Retinal pigment epithelial cell (primary cell): ENCODE results near the gene CPNE6.

Experiments
- DNase-seq: peaks from one replicate; pipeline ENCODE4 v3.0.0-alpha.2; 2010; ENCODE audit warnings: low read depth
- H3K4me3 ChIP-seq: 2 replicates; pipeline ENCODE4 v1.5.1; 2011; ENCODE audit warnings: mild to moderate bottlenecking, low read length, control low read depth, moderate library complexity
- CTCF ChIP-seq: conservative IDR thresholded peaks from 2 replicates; pipeline ENCODE4 v1.5.1; 2011; ENCODE audit warnings: low read depth, low read length, control low read depth, inconsistent platforms

Gene CPNE6

GRCh38 chr14:24060984-24061913, 10.1 kb upstream of the CPNE6 start:
- DNase-seq, result no peak
- no peak overlapping the region for H3K4me3 ChIP-seq
- TF ChIP-seq CTCF, result no peak

- TF ChIP-seq CTCF, result no peak
- no peak overlapping the region for H3K4me3 ChIP-seq
- no peak for DNase-seq
Observed at GRCh38 chr14:24062216-24062980, 9.0 kb upstream of the CPNE6 start.

GRCh38 chr14:24063263-24063836, 8.0 kb upstream of the CPNE6 start:
- TF ChIP-seq CTCF, result no peak
- H3K4me3 ChIP-seq, result no peak overlapping the region
- no peak for DNase-seq

- no peak for TF ChIP-seq CTCF
- DNase-seq, result no peak
- no peak overlapping the region for H3K4me3 ChIP-seq
Observed at GRCh38 chr14:24064091-24064795, 7.1 kb upstream of the CPNE6 start.

GRCh38 chr14:24064856-24065255, 6.5 kb upstream of the CPNE6 start:
- no peak for DNase-seq
- no peak for TF ChIP-seq CTCF

GRCh38 chr14:24065408-24065807, 6.0 kb upstream of the CPNE6 start:
- TF ChIP-seq CTCF, result no peak
- no peak for DNase-seq
- H3K4me3 ChIP-seq, result no peak overlapping the region

More at GRCh38 chr14:24064856-24065255, 6.5 kb upstream of the CPNE6 start:
- no peak overlapping the region for H3K4me3 ChIP-seq
